Right ventricle myocardium superior (tissue), 1 donor: ENCODE results near the gene MRPL24. TPM values are rescaled to one million over a fixed set of nuclear protein-coding genes. Genes with fewer than 3 reads are reported as not detected.

Experiments used
- ATAC-seq: fragments of 200-7000 bp; cut with Tn5 transposase; one replicate; pipeline ENCODE4 v1.9.1; 2020; ENCODE audit warnings: mild to moderate bottlenecking; ENCODE audit not compliant: poor library complexity
- DNase-seq: peaks from one replicate; pipeline ENCODE4 v3.0.0-alpha.2; 2020
- intact Hi-C: fragments of 100-400 bp; cut with DNase I; formaldehyde crosslinking; loops from one replicate; pipeline ENCODE4 v1.11.2; 2022
- long read RNA-seq: library from polyadenylated mRNA; unstranded; transcript quantifications from one replicate; pipeline ENCODE4 v2.0.0, GENCODE V29; 2021
- total RNA-seq: library from RNA; stranded (reverse); fragmentation: NEBNext Ultra II Directional; extraction: Animal tissue kit (Norgen Biotek cat#: 25700); gene quantifications from one replicate; pipeline ENCODE4 v1.2.1, GENCODE V29; 2021
- donor health status: DM: no; HTN: yes; CAD: no; lungs with severe emphysema.

The MRPL24 gene
- total RNA-seq: 99.8 TPM
- long read RNA-seq, transcript MRPL24-201 (6 exons, 883 nt): minor isoform, 22 of 56 reads
- long read RNA-seq, transcript MRPL24-202 (6 exons, 883 nt): major isoform, 31 of 56 reads
- long read RNA-seq, partial matches to known transcripts: 1 of 56 reads
- long read RNA-seq, other reads (novel, unspliced or antisense): 2 of 56 reads

GRCh38 chr1:156740741-156741480 lies at the start of gene MRPL24:
TSS of gene MRPL24 (minus strand) at chr1:156741088. CDS start at chr1:156738704, 2,384 bp downstream.
- intact Hi-C loops: no loop called here
- ATAC-seq (peak; percentile 94), DNase-seq (peak; percentile 98)

- no peak for DNase-seq
- intact Hi-C loops: no loop called here
- ATAC-seq: no peak
Measured at GRCh38 chr1:156789621-156790318, 48.9 kb upstream of the MRPL24 start.

GRCh38 chr1:156788136-156788535 lies 47.2 kb upstream of the MRPL24 start:
- DNase-seq (no peak), ATAC-seq (no peak)
- intact Hi-C loops: no loop called here

GRCh38 chr1:156786640-156787039 lies 45.8 kb upstream of the MRPL24 start:
- ATAC-seq (no peak), DNase-seq (no peak)
- intact Hi-C loops: no loop called here

- no peak for DNase-seq
- ATAC-seq: no peak
- intact Hi-C loops: no loop called here
Measured at GRCh38 chr1:156785458-156785857, 44.6 kb upstream of the MRPL24 start.

GRCh38 chr1:156781585-156782186 lies 40.8 kb upstream of the MRPL24 start:
- intact Hi-C loops: no loop called here
- no peak for DNase-seq
- ATAC-seq: no peak

GRCh38 chr1:156777573-156777972 lies 36.7 kb upstream of the MRPL24 start:
- DNase-seq: no peak
- intact Hi-C loops: no loop called here
- no peak for ATAC-seq

- DNase-seq (no peak), ATAC-seq (no peak)
- intact Hi-C loops: no loop called here
Measured at GRCh38 chr1:156776942-156777341, 36.1 kb upstream of the MRPL24 start.

GRCh38 chr1:156775799-156776198 lies 34.9 kb upstream of the MRPL24 start:
- intact Hi-C loops: no loop called here
- no peak for ATAC-seq
- DNase-seq: no peak

- ATAC-seq: no peak
- DNase-seq: no peak
- intact Hi-C loops: no loop called here
Measured at GRCh38 chr1:156773607-156774006, 32.7 kb upstream of the MRPL24 start.

- DNase-seq (peak; percentile 48), ATAC-seq (peak; percentile 65)
- intact Hi-C loops: no loop called here
Measured at GRCh38 chr1:156772728-156773497, 32.0 kb upstream of the MRPL24 start.

- intact Hi-C loops: no loop called here
- DNase-seq: no peak
Measured at GRCh38 chr1:156772222-156772621, 31.3 kb upstream of the MRPL24 start.

GRCh38 chr1:156768610-156769295 lies 27.9 kb upstream of the MRPL24 start:
- ATAC-seq: no peak
- DNase-seq: no peak
- intact Hi-C loops: no loop called here

More at GRCh38 chr1:156772222-156772621, 31.3 kb upstream of the MRPL24 start:
- ATAC-seq: no peak

- ATAC-seq: peak; percentile 14
- peak; percentile 63 for DNase-seq
- intact Hi-C loops: no loop called here
Measured at GRCh38 chr1:156767879-156768604, 27.2 kb upstream of the MRPL24 start.

GRCh38 chr1:156767101-156767878 lies 26.4 kb upstream of the MRPL24 start, which contains the start of gene PRCC:
TSS of gene PRCC (plus strand) at chr1:156767535. CDS start at chr1:156767772, 237 bp downstream.
- intact Hi-C loops: no loop called here
- ATAC-seq (peak; percentile 95), DNase-seq (peak; percentile 98)

- intact Hi-C loops: no loop called here
- DNase-seq (peak; percentile 59), ATAC-seq (peak; percentile 28)
Measured at GRCh38 chr1:156766298-156767100, 25.6 kb upstream of the MRPL24 start.
